GM18867 (cell line): ENCODE data around the gene EVL.
"Not testable (repeated sequence)": the region's sequence is repeated elsewhere in the genome, so short reads cannot be mapped to it uniquely, and the experiment has no call there.

Experiments
- ATAC-seq: cut with Tn5 transposase; IDR thresholded peaks from one replicate; pipeline ENCODE4 v1.9.1; 2021; ENCODE audit warnings: mild to moderate bottlenecking, moderate library complexity; ENCODE audit not compliant: unreplicated experiment

The EVL gene

GRCh38 chr14:100065111-100065871, at the start of gene EVL:
Gene EVL, plus strand, starts transcription at chr14:100065422. Its CDS starts 79 bp downstream, at chr14:100065501.
- ATAC-seq = peak; percentile 48

- no peak for ATAC-seq
Observed at GRCh38 chr14:100017553-100017952, 47.7 kb upstream of the EVL start.

- ATAC-seq = no peak
Observed at GRCh38 chr14:100018054-100018453, 47.2 kb upstream of the EVL start.

- ATAC-seq = no peak
Observed at GRCh38 chr14:100018482-100018881, 46.7 kb upstream of the EVL start.

- ATAC-seq = no peak
Observed at GRCh38 chr14:100019156-100019744, 46.0 kb upstream of the EVL start.

GRCh38 chr14:100020629-100021028, 44.6 kb upstream of the EVL start:
- no peak for ATAC-seq

GRCh38 chr14:100022772-100023451, 42.3 kb upstream of the EVL start:
- no peak for ATAC-seq

- no peak for ATAC-seq
Observed at GRCh38 chr14:100025111-100025510, 40.1 kb upstream of the EVL start.

- ATAC-seq = no peak
Observed at GRCh38 chr14:100027771-100028490, 37.3 kb upstream of the EVL start.

- no peak for ATAC-seq
Observed at GRCh38 chr14:100028990-100029677, 36.1 kb upstream of the EVL start.

GRCh38 chr14:100030006-100030405, 35.2 kb upstream of the EVL start:
- ATAC-seq = not testable (repeated sequence)

GRCh38 chr14:100030452-100031153, 34.6 kb upstream of the EVL start:
- ATAC-seq = no peak

- no peak for ATAC-seq
Observed at GRCh38 chr14:100031506-100032281, 33.5 kb upstream of the EVL start.

GRCh38 chr14:100032738-100033137, 32.5 kb upstream of the EVL start:
- ATAC-seq = no peak

GRCh38 chr14:100033347-100034075, 31.7 kb upstream of the EVL start:
- no peak for ATAC-seq

GRCh38 chr14:100034468-100034867, 30.8 kb upstream of the EVL start:
- no peak for ATAC-seq

- no peak for ATAC-seq
Observed at GRCh38 chr14:100034961-100035500, 30.2 kb upstream of the EVL start.

- no peak for ATAC-seq
Observed at GRCh38 chr14:100035700-100036099, 29.5 kb upstream of the EVL start.
